Left kidney (tissue), 2 donors: ENCODE data around the gene ATP8B2. TPM values are rescaled to one million over a fixed set of nuclear protein-coding genes. Genes with fewer than 3 reads are reported as not detected.

ENCODE experiments used
- DNase-seq: peaks from one replicate; pipeline ENCODE4 v3.0.0-alpha.2; 2013
- polyA plus RNA-seq: library from polyadenylated mRNA; unstranded; fragments of 120-200 nt; gene quantifications from one replicate; pipeline ENCODE4 v1.2.1, GENCODE V29; 2013; ENCODE audit not compliant: insufficient read length

ATP8B2 gene
- polyA plus RNA-seq, 1 donor = 30.3 TPM

DNA sequence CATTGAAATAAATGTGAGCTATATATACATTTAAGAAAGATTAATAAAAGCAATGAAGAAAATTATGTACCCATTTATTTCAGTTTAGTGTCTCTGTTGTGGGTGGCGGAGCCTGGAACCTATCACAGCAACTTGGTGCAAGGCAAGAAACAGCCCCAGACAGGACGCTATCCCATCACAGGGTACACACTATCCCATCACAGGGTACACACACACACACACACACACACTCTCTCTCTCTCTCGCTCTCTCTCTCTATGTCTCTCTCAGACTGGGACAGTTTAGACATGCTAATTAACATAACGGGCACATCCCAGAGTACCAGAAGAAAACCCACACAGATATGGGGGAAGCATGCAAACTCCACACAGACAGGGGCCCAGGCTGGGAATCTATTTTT lies 73.4 kb downstream of the ATP8B2 start:
- DNase-seq = no peak

DNA sequence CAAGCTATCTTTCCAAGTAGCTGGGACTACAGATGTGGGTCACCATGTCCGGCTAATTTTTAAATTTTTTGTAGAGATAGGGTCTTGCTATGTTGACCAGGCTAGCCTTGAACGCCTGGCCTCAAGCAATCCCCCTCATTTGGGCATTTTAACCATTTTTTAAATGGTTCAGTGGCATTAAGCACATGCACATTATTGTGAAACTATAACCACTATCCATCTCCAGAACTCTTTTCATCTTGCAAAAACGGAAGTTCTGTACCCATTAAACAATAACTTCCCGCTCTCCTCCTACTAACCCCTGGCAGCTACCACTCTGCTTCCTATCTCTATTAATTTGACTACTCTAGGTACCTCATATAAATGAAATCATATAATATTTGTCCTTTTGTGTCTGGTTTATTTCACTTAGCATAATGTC lies 75.1 kb downstream of the ATP8B2 start:
- DNase-seq = no peak

Other genes with a start within 250 kb of the ATP8B2 start
- gene NUP210L, start 170.5 kb upstream of the ATP8B2 start, polyA plus RNA-seq = 0.17 TPM
- gene TPM3, start 133.4 kb upstream of the ATP8B2 start, polyA plus RNA-seq = 272 TPM
- not detected for gene CFAP141, start 119.2 kb upstream of the ATP8B2 start, polyA plus RNA-seq
- gene UBAP2L, start 104.6 kb upstream of the ATP8B2 start, polyA plus RNA-seq = 210 TPM
- 73.5 TPM for gene HAX1, start 52.9 kb upstream of the ATP8B2 start, polyA plus RNA-seq
- gene AQP10, start 4.4 kb upstream of the ATP8B2 start, polyA plus RNA-seq = 0.13 TPM
- gene IL6R, start 79.8 kb downstream of the ATP8B2 start, polyA plus RNA-seq = 6.4 TPM
- gene TDRD10, start 176.7 kb downstream of the ATP8B2 start, polyA plus RNA-seq = 1.4 TPM
- 9.8 TPM for gene SHE, start 176.9 kb downstream of the ATP8B2 start, polyA plus RNA-seq
- gene UBE2Q1, start 233.1 kb downstream of the ATP8B2 start, polyA plus RNA-seq = 103 TPM
- 0.53 TPM for gene CHRNB2, start 242.3 kb downstream of the ATP8B2 start, polyA plus RNA-seq